Measurements from ENCODE around the gene PPP2R2B.
"Not testable (repeated sequence)": the region's sequence is repeated elsewhere in the genome, so short reads cannot be mapped to it uniquely, and the experiment has no call there.

PPP2R2B gene

DNA sequence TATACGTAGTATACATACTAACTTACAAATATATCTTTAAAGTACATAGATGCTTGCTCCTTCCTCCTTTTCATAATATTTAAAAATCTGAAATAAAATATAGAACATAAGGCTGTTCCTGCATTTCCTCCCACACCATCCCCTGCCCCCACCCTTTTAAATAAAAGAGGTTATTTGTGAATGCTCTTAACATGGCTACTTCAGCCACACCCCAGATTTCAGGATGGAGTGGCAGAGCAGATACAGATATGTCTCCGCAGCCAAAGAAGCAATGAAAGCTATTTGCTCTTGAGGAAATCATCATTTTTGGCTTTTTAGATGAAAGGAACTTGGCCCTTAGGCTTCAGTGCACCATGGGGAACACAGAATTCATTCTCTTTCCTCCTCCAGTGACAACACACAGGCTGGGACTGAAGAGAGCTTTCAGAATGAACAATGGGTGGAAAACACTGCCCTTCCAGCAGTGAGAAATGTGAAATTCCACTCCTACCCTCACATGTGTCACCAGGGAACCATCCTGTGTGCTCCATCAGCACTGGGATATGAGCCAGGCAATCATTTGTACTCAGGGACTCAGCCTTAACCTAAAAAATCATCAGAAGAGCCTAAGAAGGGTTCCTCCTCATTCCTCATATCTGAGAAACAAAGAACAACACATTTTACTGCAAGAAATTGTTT lies 134.3 kb downstream of the PPP2R2B start:
- no peak for DNase-seq (ENCODE audit: low read depth in 2 of 2)

DNA sequence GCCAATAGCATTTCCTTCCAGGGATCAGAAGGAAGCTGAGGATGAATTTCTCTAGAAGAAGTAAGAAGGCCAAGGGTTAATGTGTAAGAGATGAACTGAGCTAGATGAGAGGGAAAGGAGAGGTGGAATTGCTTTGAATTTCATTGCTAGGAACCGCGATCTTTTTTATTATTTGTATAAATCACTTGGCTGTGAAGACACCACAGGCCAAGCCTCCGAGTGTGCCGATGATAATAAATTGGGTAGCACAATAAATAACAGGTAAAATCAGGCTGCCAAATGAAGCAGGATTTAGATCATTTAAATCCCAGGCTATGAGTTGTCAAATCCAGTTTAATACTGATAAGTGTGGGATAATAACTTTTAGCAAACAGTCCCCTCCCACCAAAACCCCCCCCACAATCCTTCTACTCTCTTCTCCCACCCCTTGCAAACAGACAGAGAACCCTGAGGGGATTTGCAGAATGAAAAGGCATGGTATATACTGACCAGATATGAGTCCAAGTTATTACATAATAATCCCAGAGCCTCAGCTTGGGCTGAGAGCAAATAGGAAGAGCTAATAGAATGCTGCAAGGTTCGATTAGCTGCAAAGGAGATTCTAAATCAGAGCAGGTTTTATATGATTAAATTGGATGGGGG lies 143.5 kb downstream of the PPP2R2B start:
- DNase-seq (ENCODE audit: low read depth in 2 of 2), result no peak

DNA sequence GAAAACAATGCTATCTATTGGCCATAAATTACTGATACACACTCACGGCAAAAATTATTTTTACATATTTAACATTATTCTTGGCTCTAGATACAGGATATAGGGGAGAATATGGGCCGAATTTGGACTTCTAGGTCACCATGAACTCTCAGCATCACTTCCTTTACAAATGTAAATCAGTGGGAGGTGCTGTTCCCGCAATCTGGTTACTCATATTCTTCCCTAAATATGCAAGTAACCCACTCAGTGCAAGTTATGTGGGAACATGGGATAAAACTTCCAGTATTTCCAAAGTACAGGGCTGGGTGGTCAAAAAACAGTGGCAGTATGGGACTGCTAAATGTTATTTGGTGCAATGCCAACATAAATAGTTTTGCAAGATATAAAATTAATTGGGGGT lies 145.6 kb downstream of the PPP2R2B start:
- DNase-seq (ENCODE audit: low read depth in 2 of 2), result no peak

DNA sequence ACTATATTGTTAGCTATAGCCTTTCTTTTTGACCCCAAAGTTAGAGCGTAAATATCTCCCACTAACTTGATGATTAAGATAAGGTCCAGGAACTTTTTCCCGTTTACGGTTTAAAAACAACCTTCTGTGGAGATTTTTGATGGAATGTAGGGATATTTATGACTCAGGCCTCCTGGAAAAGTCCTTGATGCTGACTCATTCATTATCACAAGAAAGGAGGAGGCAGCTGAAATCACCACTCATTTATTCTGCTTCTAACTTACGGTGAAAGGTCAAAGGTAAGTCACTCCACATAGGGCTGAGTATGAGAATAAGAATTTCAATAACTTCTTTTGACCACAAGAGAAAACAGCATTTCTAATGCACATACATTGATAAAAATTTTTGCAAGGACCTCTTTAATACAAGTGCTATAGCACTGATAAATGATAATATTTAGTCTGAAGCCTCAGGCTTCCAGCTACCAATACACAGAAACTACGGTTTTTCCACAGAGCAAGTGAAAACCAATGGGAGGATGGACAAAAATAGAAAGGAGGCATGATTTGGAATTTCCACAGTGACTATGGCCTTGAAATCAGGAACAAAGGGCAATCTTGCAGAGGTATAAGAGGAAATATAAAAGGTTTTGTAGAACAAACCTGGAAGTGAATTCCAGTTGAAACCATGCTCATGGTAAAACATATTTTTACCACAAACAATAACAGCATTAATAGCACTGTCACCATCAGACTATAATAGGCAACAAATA lies 146.5 kb downstream of the PPP2R2B start:
- no peak for DNase-seq (ENCODE audit: low read depth in 2 of 2)

DNA sequence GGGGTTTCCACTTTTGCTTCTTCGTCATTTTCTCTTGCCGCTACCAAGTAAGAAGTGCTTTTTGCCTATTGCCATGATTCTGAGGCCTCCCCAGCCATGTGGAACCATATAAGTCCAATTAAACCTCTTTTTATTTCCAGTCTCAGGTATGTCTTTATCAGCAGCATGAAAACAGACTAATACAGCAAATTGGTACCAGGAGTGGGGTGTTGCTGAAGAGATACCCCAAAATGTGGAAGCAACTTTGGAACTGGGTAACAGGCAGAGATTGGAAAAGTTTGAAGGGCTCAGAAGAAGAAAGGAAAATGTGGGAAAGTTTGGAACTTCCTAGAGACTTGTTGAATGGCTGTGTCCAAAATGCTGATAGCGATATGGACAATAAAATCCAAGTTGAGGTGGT lies 149.8 kb downstream of the PPP2R2B start:
- not testable (repeated sequence) for DNase-seq (ENCODE audit: low read depth in 2 of 2)

DNA sequence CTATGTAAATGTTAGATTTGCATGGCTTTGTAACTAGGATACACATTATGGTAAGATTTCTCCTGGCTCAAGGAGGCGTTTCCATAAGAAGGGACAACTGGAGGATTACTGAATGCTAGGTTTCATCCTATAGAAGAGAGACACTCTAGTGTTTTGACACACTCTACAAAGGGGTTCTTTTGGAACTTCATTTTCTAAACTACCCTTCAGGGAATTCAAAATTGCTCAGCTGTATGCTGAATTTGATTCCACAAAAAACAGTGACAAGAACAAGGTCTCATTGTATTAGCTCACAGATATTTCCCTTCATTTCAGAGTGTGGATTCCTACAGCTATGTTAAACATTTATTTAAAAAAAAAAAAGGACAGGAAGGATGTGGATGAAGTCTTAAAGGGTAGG lies 151.7 kb downstream of the PPP2R2B start:
- no peak for DNase-seq (ENCODE audit: low read depth in 2 of 2)

DNA sequence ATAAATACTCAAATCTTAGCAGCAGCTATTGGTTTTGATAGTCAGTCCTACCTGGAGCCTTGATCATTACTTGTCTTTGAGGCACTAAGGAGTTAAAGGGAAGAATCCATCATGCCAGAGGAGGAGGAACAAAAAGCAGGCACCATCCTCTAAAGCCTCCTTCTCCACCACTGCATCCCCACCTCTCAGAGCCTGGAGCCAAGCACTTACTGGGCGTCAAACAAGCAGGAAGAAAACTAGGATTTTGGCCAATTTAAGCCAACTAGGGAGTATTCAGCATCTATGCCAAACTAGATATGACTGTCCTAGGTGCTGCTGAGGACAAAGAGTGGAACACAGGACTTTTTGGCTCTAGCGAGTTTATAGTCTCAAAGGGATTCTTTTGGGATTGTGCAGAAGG lies 152.5 kb downstream of the PPP2R2B start:
- DNase-seq (ENCODE audit: low read depth in 2 of 2), result no peak

DNA sequence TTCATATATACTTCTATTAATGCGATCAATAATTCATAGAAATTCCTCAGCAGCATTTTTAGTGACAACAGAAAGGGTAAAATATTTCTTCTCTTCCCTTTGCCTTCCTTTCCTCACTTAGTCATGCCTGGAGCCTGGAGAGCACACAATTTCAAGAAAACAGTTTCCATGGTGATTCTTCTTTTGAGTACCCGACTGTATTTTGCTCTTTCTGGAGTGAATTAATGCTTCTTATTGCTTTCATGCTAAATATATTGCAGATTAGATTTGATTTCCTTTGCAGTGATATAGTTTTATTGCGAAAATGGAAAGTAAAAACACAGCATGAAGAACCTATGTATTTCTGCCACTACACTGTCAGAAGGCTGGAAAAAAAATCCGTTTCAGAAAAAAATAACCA lies 153.5 kb downstream of the PPP2R2B start:
- DNase-seq (ENCODE audit: low read depth in 2 of 2), result no peak

DNA sequence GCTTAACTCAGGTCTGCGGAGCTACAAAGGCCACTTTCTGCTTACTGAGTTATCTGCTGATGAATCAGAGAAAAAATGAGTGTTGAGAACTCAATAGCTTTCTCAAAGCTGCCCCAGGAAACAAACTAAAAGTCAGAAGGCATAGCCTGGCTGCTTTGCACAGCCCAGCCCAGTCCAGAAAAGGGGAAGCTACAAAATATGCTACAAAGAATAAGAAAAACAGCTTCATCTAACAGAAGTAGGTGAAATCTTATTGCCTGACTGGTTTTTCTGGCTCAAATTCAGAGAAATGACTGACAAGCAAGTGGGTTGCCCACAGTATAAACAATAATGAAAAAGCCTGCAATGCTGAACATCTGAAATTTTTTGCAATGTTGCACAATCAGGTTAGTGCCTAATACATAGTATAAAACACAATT lies 156.2 kb downstream of the PPP2R2B start:
- DNase-seq (ENCODE audit: low read depth in 2 of 2), result no peak

DNA sequence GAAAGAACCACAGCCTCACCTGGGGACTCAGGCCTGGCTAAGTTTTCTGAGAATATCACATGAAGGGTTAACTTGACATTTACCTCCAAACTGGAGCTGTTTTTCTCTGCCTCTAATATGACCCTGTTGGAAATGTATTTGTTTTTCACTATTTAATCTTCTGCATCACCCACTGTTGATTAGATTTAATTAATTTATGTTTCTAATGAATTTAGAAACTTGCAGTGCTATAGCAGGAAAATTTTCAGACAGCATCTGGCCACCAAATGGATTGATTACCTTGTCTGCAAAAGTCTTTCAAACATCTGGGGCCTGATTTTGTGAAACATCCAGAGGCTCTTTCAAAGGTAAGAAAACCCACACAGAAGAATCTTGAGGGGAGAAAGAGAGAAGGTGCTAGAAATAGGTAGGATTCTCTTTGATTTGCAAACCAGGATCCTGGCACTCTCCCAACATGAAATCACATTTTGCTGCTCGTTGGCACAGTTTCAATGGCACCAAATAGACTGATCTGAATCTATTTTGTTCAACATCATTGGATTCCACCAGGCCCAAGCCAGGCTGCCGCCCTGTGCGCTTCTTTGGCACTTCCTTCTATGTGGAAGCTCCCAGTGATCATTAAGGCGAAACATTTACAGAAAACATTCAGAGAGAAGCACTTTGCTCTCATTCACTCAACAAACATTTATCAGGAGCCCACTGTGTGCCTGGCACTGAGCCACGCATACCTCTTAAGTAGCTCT lies 157.3 kb downstream of the PPP2R2B start:
- DNase-seq (ENCODE audit: low read depth in 2 of 2), result no peak

DNA sequence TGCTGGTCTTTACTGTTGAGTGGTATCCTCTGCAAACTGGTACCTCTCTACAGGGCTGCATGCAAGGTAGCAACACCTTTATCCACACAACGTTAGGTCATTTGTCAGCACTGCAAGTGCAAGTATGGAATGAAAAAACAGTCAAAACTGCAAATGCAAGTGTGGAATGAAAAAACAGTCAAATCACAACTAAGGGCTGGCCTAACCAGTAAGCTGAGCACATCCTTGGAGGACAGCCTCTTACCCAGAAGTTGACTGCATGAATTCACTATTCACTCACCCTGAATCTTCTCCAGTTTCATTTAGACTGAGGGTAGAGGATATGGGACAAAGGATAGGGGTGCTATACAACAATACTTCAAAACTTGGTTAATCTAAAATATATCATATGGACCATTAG lies 158.4 kb downstream of the PPP2R2B start:
- no peak for DNase-seq (ENCODE audit: low read depth in 2 of 2)

DNA sequence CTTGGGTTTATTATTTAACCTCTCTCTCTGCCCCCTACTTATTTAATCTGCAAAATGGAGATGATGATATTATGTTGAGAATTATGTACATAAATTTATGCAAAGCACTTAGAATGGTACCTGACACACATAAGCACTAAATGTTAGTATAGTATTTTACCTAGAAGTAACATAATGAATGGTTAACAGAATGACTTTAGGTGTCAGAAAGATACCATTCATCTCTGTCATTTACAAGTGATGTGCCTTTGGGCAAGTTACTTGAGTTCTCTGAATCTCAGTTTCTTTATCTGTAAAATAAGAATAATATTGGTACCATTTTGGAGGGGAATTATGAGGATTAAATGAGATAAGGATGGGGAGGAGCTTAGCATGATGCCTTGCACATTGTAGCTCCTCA lies 159.4 kb downstream of the PPP2R2B start:
- no peak for DNase-seq (ENCODE audit: low read depth in 2 of 2)

DNA sequence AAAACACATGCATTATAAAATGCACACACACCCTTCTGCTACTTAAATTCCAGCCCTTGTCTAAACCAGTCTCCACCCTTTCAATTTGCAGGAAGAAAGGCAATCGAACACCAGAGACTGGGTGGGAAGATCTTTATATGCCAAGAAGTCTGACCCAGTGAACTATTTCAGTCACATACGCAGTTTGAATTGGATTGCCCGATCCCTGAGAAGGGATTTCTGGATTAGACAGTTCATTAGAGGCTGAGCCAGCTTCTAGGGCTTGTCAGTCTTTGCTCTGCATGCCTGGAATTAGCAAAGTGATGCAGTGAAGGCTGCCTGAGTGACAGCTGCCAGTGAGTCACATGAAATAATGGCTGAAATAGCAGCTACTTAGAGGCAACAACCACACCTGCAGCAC lies 159.9 kb downstream of the PPP2R2B start:
- no peak for DNase-seq (ENCODE audit: low read depth in 2 of 2)

DNA sequence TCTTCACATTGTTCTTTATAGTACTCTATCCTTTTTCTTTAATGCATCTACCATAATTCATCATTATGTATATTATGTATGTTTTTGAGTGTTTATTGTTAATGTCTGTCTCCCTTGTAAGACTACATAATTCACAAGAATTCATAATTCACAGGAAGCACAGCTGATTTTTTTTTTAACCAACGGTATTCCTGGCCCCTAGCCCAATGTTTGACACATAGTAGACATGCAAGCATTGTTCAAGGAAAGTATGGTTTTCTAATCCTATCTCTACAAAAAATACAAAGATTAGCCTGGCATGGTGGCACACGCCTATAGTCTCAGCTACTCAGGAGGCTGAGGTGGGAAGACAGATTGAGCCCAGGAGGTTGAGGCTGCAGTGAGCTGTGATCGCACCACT lies 160.6 kb downstream of the PPP2R2B start:
- no peak for DNase-seq (ENCODE audit: low read depth in 2 of 2)

DNA sequence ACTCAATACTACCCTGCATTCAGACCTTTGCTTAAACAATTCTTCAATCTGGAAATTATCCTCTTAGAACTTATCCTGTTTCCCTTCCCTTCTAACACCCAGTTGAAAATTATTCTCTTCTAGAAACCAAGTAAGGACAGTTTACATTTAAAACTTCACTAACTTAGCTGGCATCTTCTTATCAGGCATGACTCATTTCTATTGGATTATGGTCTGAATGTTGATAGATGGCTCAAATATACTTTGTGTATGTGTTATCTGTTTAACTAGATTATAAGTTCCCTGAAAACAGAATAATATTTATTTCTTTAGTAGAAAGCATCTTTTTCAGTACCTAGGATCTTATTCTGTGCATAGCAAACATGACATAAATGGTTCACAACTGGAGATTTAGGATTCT lies 161.9 kb downstream of the PPP2R2B start:
- no peak for DNase-seq (ENCODE audit: low read depth in 2 of 2)

DNA sequence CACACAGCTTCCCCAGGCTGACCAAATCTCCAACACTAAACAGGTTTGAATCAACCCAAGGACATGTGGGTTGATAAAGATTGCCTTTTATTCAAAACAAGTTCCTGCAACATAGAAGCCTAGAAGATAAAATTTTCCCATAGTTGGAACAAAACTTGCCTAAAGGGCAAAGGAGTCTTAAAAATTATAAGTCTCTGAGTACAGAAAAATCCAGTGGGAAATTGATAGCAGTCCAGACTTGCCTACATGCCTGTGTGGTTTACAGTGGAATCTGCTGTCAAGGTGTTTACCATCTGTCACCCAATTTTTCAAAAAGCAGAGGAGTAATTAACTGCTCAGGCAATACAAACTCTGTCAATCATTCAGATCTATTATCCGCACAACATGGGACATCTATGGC lies 168.2 kb downstream of the PPP2R2B start:
- DNase-seq (ENCODE audit: low read depth in 2 of 2), result no peak

DNA sequence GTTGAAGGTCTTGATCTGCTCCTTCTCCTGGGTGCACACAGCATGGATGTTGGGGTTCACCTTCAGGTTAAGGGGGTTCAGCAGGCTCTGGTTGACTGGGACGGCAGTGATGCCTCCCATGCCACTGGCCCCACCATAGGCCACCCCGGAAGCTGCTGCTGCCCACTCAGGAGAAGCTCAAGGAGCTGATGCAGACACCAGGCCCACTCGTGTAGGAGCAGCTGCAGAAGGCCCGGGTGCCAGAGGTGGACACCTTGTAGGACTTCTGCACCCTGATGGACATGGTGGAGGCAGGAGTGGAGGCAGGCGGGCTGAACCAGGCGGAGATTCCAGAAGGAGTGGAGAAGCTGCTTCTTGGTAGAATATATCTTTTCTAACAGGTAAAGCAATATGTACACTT lies 171.2 kb downstream of the PPP2R2B start:
- DNase-seq (ENCODE audit: low read depth in 2 of 2), result no peak

DNA sequence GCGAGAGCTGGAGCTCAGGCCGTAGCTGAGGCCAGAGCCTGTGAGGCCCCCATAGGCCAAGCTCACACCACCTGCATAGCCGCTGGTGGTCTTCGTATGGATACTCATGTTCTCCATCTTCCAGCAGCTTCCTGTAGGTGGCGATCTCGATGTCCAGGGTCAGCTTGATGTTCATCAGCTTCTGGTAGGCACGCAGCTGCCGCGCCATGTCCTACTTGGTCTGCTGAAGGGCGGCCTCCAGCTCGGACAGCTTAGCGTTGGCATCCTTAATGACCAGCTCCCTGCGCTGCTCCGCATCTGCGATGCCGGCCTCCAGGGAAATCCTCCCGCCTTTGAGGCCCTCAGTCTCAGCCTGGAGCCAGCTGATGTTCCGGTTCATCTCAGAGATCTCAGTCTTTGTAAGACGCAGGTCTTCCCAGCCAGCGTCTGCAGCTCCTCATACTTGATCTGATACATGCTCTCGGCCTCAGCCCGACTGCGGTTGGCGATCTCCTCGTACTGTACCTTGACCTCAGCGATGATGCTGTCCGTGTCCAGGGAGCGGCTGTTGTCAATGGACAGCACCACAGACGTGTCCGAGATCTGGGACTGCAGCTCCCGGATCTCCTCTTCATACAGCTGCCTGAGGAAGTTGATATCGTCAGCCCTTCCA lies 172.1 kb downstream of the PPP2R2B start:
- no peak for DNase-seq (ENCODE audit: low read depth in 2 of 2)

DNA sequence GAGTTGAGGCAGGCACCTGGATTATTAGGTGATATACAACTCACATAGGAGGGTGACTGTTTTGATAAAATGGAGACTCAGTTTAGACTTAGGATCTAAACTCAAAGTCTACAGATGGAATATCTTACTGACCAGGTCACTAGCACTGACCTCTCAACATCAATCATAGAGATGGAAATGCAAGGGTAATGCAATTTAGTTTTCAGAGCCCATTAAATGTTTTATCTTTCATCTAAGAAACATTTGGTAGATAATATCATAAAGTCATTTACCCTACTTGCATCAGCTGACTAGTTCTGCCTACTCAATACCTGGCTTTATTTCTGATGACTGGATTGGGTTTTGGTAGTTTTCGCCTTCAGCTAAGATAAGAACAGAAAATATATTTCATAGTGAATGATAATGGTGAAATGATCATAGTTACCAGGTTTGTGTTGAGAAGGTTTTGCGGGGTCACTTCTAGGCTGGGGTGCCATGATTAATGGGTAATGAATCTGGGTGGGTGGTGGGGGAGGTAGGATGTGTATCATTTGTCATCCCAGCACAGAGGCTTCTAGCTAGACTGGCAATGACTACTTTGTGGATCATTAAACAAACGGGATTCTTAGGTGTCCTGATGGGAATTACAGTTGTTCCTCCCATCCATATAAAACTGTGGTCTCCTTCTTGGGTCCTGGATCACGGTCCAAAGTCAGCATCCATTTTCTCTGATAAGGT lies 173.4 kb downstream of the PPP2R2B start:
- no peak for DNase-seq (ENCODE audit: low read depth in 2 of 2)

DNA sequence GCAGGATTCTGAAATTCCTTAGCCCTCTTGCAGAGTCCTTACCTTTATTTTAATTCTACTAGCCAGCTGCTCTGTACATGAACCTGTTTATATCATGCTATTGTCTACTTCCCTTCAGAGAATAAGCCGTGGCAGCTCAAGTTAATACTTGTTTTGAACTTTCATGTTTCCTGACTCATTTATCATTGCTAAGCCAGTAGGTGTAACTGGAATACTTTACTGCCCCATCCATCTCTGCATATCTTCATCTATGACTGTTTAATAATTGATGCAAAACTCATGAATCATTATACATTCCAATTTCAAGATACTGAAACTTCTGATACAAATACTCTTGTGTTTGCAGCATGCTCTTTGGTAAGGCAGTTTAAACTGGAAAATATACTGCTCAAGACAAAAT lies 174.7 kb downstream of the PPP2R2B start:
- no peak for DNase-seq (ENCODE audit: low read depth in 2 of 2)

DNA sequence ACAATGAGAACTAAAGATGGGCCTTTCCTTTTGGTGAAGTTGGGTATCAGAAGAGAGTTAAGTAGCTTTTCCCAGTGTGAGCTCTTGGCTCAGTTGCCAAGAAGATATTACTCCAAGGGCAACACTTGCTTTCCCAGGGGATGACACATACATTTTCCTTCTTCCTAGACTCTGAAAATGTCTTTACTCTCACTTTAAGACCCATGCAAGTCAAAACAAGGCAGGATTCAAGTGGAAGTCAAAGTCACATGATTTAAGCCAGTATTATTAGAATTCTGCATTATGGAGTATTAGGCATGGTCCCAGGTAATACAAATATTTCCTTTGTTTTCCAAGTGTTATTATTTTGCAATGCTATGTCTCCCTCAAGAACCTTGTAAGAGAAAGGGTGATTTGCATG lies 175.1 kb downstream of the PPP2R2B start:
- DNase-seq (ENCODE audit: low read depth in 2 of 2), result no peak
